DMS53 treated with DMSO at 0.1 percent for 48 hours (cell line): ENCODE results near the gene TRAF3.

Experiments used
- DNase-seq: peaks from one replicate; lab custom pipeline; 2025; ENCODE audit not compliant: unreplicated experiment; lab: John Stamatoyannopoulos, UW

TRAF3 gene

GRCh38 chr14:102777711-102778337, 575 bp downstream of the TRAF3 start:
- DNase-seq = no peak

GRCh38 chr14:102778338-102779083, 1.3 kb downstream of the TRAF3 start:
- DNase-seq = no peak

- DNase-seq = no peak
These were observed 1.8 kb downstream of the TRAF3 start for GRCh38 chr14:102779084-102779462.

GRCh38 chr14:102779574-102780315, 2.5 kb downstream of the TRAF3 start:
- DNase-seq = no peak

GRCh38 chr14:102781063-102781462, 3.8 kb downstream of the TRAF3 start:
- DNase-seq = no peak

- no peak for DNase-seq
These were observed 5.7 kb downstream of the TRAF3 start for GRCh38 chr14:102782974-102783373.

- no peak for DNase-seq
These were observed 7.8 kb downstream of the TRAF3 start for GRCh38 chr14:102784892-102785594.

GRCh38 chr14:102785595-102785963, 8.3 kb downstream of the TRAF3 start:
- DNase-seq = no peak

GRCh38 chr14:102786768-102787167, 9.5 kb downstream of the TRAF3 start:
- no peak for DNase-seq

GRCh38 chr14:102789349-102789748, 12.1 kb downstream of the TRAF3 start:
- DNase-seq = no peak

GRCh38 chr14:102793531-102794328, 16.5 kb downstream of the TRAF3 start:
- no peak for DNase-seq

- peak; percentile 38 for DNase-seq
These were observed 18.0 kb downstream of the TRAF3 start for GRCh38 chr14:102795060-102795925.

- DNase-seq = no peak
These were observed 19.5 kb downstream of the TRAF3 start for GRCh38 chr14:102796661-102797190.

GRCh38 chr14:102798926-102799325, 21.7 kb downstream of the TRAF3 start:
- DNase-seq = no peak

GRCh38 chr14:102799684-102800562, 22.7 kb downstream of the TRAF3 start:
- no peak for DNase-seq

- no peak for DNase-seq
These were observed 25.7 kb downstream of the TRAF3 start for GRCh38 chr14:102802834-102803523.

GRCh38 chr14:102804858-102805257, 27.6 kb downstream of the TRAF3 start:
- no peak for DNase-seq

GRCh38 chr14:102805371-102805891, 28.2 kb downstream of the TRAF3 start:
- no peak for DNase-seq
